HL-60 (cell line): ENCODE results near the gene CCDC127.

Experiments
- CTCF ChIP-seq: IDR thresholded peaks from one replicate; pipeline ENCODE4 v1.5.1; 2011; ENCODE audit warnings: low read length, control low read depth, inconsistent platforms; ENCODE audit not compliant: insufficient read depth
- GABPA ChIP-seq: IDR thresholded peaks from 2 replicates; pipeline ENCODE4 v1.6.1; 2012; ENCODE audit warnings: low read depth
- POLR2AphosphoS5 ChIP-seq: IDR thresholded peaks from 2 replicates; pipeline ENCODE4 v1.6.1; 2012; ENCODE audit warnings: low read depth
- REST ChIP-seq: IDR thresholded peaks from 2 replicates; pipeline ENCODE4 v1.6.1; 2012; ENCODE audit warnings: low read depth; ENCODE audit not compliant: insufficient replicate concordance

GRCh38 chr5:172841-173251 is 45.1 kb downstream of the CCDC127 start:
- TF ChIP-seq GABPA (no peak), CTCF (no peak), REST (no peak), POLR2AphosphoS5 (no peak)
